D721Med (cell line): ENCODE results near the gene FAM83D.

Experiments used
- DNase-seq: peaks from one replicate; pipeline ENCODE4 v3.0.0; 2011; ENCODE audit warnings: low spot score; ENCODE audit not compliant: insufficient read length
- FAIRE-seq: peaks from 2 replicates; lab custom pipeline; 2011; peaks lifted over from hg19 to GRCh38; lab: Jason Lieb, UNC
- CTCF ChIP-seq: IDR thresholded peaks from 2 replicates; pipeline ENCODE4 v1.5.1; 2012; ENCODE audit warnings: mild to moderate bottlenecking, control low read depth; ENCODE audit not compliant: insufficient read depth; ENCODE audit errors: missing control alignments

The FAM83D gene

GRCh38 chr20:38979434-38979833 is 53.2 kb downstream of the FAM83D start:
- TF ChIP-seq CTCF = no peak
- no peak for FAIRE-seq
- DNase-seq = no peak

- DNase-seq = no peak
- no peak for FAIRE-seq
- TF ChIP-seq CTCF = no peak
Observed at GRCh38 chr20:38979842-38980241, 53.6 kb downstream of the FAM83D start.

DNA sequence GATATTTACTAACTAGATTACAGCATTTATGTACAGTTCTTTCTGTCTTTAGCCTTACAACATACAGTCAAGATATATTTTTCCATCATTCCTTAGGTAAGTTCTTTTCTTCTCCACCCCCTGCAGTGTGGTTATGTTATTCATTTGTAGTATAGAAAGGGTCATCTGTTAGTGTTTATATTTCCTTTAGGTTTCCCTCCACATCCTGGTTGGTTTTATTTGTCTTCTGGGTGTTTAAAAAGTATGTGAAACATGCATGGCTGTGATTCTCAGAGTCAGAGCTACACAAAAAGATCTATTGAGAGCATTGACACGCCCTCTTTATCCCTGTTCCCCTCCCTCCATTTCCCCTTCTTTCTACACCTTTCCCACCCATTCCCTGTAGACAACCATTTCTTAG is 56.1 kb downstream of the FAM83D start:
- FAIRE-seq = no peak

GRCh38 chr20:38985060-38985459 is 58.8 kb downstream of the FAM83D start:
- DNase-seq = no peak
- no peak for TF ChIP-seq CTCF
- no peak for FAIRE-seq

More for the DNA sequence above, 56.1 kb downstream of the FAM83D start:
- no peak for DNase-seq
- no peak for TF ChIP-seq CTCF

DNA sequence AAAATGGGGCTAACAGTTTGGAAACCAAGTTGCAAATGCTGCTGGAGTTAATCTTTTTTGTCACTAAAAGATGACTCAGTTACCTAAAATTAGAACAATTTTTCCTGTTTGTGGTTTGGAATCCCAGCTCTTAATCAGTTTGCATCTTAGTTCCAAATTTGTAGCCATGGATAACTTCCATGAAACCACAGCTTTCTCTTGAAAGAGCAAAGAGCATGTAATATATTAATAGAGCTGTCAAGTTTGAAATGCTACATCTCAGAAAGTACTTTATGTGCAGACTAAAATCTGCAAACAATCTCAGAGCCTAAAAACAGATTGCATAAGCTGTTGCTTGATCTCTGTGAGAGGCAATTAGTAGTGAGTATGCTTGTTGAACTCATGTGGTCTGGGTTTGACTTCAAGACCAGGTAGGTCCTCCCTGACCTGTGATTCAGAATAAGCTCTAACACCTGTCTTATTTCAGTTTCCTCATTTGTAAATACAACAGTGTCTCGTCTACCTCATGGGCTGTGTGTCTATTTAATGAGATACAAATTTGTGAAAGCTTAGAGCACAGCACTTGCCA is 59.5 kb downstream of the FAM83D start:
- no peak for TF ChIP-seq CTCF
- FAIRE-seq = no peak
- DNase-seq = no peak

DNA sequence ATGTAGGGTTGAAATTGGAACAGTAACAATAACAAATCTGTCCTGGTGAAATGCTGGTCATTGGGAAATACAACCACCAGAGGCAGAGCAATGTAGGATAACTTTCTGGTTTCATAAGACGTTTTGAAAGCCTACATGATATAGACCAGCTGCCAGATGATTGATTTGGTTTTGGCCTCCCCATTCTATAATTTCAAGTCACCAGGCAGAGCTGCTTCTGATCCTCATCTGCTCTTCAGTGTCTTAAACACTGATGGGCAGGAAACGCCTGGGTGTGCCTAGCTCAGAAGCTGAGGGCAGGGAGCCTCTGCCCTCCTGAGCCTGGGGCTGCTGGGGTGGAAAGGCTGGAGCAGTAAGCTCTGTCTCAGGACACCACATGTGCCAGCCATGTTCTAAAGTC is 60.4 kb downstream of the FAM83D start:
- DNase-seq = no peak
- no peak for FAIRE-seq
- no peak for TF ChIP-seq CTCF

DNA sequence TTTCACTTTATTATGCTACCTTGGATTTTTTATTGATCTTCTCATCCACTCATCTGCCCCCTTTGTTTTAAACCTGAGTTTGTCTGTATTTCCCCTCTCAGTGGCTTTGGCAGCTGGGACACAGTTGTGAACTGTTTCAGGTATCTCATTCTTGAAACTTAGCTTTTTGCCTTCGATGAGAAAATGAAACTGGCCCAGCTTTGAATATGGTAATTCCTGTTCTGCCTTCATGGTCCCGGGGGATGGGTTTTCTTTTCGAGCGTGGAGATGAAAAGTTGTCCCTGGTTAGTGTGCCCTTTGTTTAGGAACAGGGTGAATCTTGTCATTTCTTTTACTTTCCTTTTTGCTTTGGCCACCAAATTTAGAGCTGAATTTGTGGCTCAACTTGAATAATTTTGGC is 61.6 kb downstream of the FAM83D start:
- no peak for DNase-seq
- TF ChIP-seq CTCF = no peak
- no peak for FAIRE-seq
